Spleen (tissue), 11 donors: ENCODE measurements around the gene CAMTA1. TPM values are rescaled to one million over a fixed set of nuclear protein-coding genes. Genes with fewer than 3 reads are reported as not detected.

Experiments
- DNase-seq: peaks from one replicate; pipeline ENCODE4 v3.0.0-alpha.2; 2020
- H3K27ac ChIP-seq, 8 donors: fragments of 200-600 bp; sonication (generic) in 7 of 8; 1 replicate in 4 of 8; 2 replicates in 4 of 8; pipeline versions ENCODE4 v1.5.0 to v1.8.0; 2016 to 2021; ENCODE audit warnings: inconsistent platforms in 4 of 8, mild to moderate bottlenecking in 4 of 8, moderate library complexity in 1 of 8
- H3K27me3 ChIP-seq, 7 donors: fragments of 200-600 bp; sonication (generic) in 6 of 7; replicated peaks in 1 of 7; 1 replicate in 4 of 7; 2 replicates in 3 of 7; pipeline versions ENCODE4 v1.5.0 to v1.8.0; 2016 to 2021; ENCODE audit warnings: inconsistent platforms in 3 of 7, mild to moderate bottlenecking in 1 of 7
- H3K36me3 ChIP-seq, 6 donors: fragments of 200-600 bp; sonication (generic) in 5 of 6; 1 replicate in 4 of 6; 2 replicates in 2 of 6; pipeline versions ENCODE4 v1.5.0 to v1.8.0; 2016 to 2021; ENCODE audit warnings: inconsistent platforms in 2 of 6
- H3K4me1 ChIP-seq, 6 donors: fragments of 200-600 bp; sonication (generic) in 5 of 6; 1 replicate in 3 of 6; 2 replicates in 3 of 6; pipeline versions ENCODE4 v1.5.0 to v1.8.0; 2016 to 2021; ENCODE audit warnings: inconsistent platforms in 3 of 6
- H3K4me3 ChIP-seq, 8 donors: fragments of 200-600 bp; sonication (generic) in 7 of 8; 1 replicate in 4 of 8; 2 replicates in 4 of 8; pipeline versions ENCODE4 v1.5.0 to v1.8.0; 2016 to 2021; ENCODE audit warnings: inconsistent platforms in 4 of 8, mild to moderate bottlenecking in 4 of 8, moderate library complexity in 2 of 8
- H3K9me3 ChIP-seq, 8 donors: fragments of 200-600 bp; sonication (generic) in 7 of 8; 1 replicate in 4 of 8; 2 replicates in 4 of 8; pipeline versions ENCODE4 v1.5.0 to v1.8.0; 2016 to 2021; ENCODE audit warnings: inconsistent platforms in 4 of 8
- CTCF ChIP-seq, 11 experiments: fragments of 200-600 bp in 7 of 11; fragments of 450-650 bp in 4 of 11; sonication (generic) in 4 of 11; IDR thresholded peaks in 8 of 11; conservative IDR thresholded peaks in 3 of 11; 1 replicate in 7 of 11; 2 replicates in 4 of 11; pipeline versions ENCODE4 v1.4.0 to v1.8.0; 2016 to 2021; ENCODE audit warnings: antibody characterized with exemption in 11 of 11, inconsistent platforms in 4 of 11, mild to moderate bottlenecking in 1 of 11
- POLR2A ChIP-seq, 3 donors: fragments of 450-650 bp; IDR thresholded peaks; one replicate each; pipeline ENCODE4 v1.5.1; 2017; ENCODE audit warnings: antibody characterized with exemption in 3 of 3, mild to moderate bottlenecking in 1 of 3
- POLR2AphosphoS5 ChIP-seq, 3 donors: sonication (generic); formaldehyde crosslinking; IDR thresholded peaks; one replicate each; pipeline ENCODE4 v1.5.1; 2017; ENCODE audit warnings: antibody characterized with exemption in 3 of 3
- WGBS, 5 donors: extraction: QIAGEN DNeasy Blood & Tissue Kit in 3 of 5; methylation state at CpG; one replicate each; pipeline versions ENCODE4 v1.1.5 to v1.1.7; 2013 to 2018; 5-methylcytosine and 5-hydroxymethylcytosine counted together
- intact Hi-C: fragments of 100-400 bp; cut with DNase I; formaldehyde crosslinking; loops from one replicate; pipeline ENCODE4 v1.15.0; 2023; ENCODE audit warnings: low total_unique reads
- polyA plus RNA-seq, 3 donors: library from polyadenylated mRNA; stranded (reverse); fragments of 200-250 nt; gene quantifications; one replicate each; pipeline ENCODE4 v1.2.1, GENCODE V29; 2013
- total RNA-seq, 7 donors: library from RNA; depleted of rRNA in 3 of 7; stranded (reverse); fragments of >200 nt in 3 of 7; fragmentation: NEBNext Ultra II Directional in 4 of 7; extraction: Animal tissue kit (Norgen Biotek cat#: 25700) in 4 of 7; gene quantifications; one replicate each; pipeline versions ENCODE4 v1.1.0 to v1.2.1, GENCODE V29; 2016 to 2021
- donor health status: healthy with polysubstance abuse.
- donor health status: DM: no; HTN: no; CAD: no; lungs with moderate emphysema.
- donor health status: DM: no; HTN: no; CAD: no.
- donor health status: Bipolar disorder and iron deficiency.
- donor health status: healthy.
- donor health status: DM: no; HTN: no; CAD: no.
- donor health status: DM: yes; HTN: yes; CAD: no.

CAMTA1 gene
- total and polyA plus RNA-seq, 10 donors, result 53.0 to 106 (median 77.3) TPM

DNA sequence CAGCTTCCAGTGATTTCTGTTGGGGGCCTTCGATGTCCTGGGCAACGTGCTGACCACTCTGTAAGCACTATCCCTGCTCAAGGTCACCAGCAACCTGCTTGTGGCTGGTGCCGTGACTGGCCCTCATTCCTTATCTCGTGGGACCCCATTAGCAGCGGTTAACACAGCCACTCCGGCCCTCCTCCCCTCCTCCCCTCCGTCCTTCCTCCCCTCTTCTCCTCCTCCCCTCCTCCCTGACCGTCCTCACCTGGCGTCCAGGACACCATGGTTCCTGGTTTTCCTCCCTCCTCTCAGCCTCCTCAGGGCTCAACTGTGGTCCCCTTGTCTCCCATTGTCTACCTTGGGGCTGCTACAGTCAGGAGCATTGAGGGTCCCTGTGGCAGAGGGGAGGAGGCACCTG lies 157.7 kb downstream of the CAMTA1 start:
- intact Hi-C loops, result no loop called here
- Histone ChIP-seq H3K4me3 (no peak overlapping the region), H3K9me3 (no peaks in the 10 kb centered on the region), H3K4me1 (no peaks in the 10 kb centered on the region), H3K27ac (no peak overlapping the region), H3K36me3 (no peaks in the 10 kb centered on the region), H3K27me3 (peaks cover 0 to 7% (median 0%) of the 10 kb centered on the region in 7 donors)
- no peak for DNase-seq
- no peak for TF ChIP-seq POLR2AphosphoS5 (IDR thresholded peaks at IDR 0.05)
- TF ChIP-seq POLR2A (IDR thresholded peaks at IDR 0.05), result no peak
- TF ChIP-seq CTCF (IDR thresholded peaks at IDR 0.05 in 8 of 11, conservative IDR thresholded peaks at IDR 0.05 in 3 of 11), result no peak
- WGBS, 5 donors, result 79 to 89% (median 80%) methylated on average over 9 of the region's 9 CpGs

GRCh38 chr1:6944434-6944833 lies 159.2 kb downstream of the CAMTA1 start:
- Histone ChIP-seq H3K4me3 (no peak overlapping the region), H3K27me3 (no peaks in the 10 kb centered on the region), H3K9me3 (no peaks in the 10 kb centered on the region), H3K4me1 (no peaks in the 10 kb centered on the region), H3K27ac (no peak overlapping the region), H3K36me3 (no peaks in the 10 kb centered on the region)
- WGBS, 5 donors, result 78 to 88% (median 82%) methylated on average over 9 of the region's 9 CpGs
- intact Hi-C loops, result no loop called here
- no peak for TF ChIP-seq POLR2AphosphoS5 (IDR thresholded peaks at IDR 0.05)
- no peak for TF ChIP-seq CTCF (IDR thresholded peaks at IDR 0.05 in 8 of 11, conservative IDR thresholded peaks at IDR 0.05 in 3 of 11)
- no peak for TF ChIP-seq POLR2A (IDR thresholded peaks at IDR 0.05)
- no peak for DNase-seq

- intact Hi-C loops, result no loop called here
- H3K27ac ChIP-seq, result no peak overlapping the region
- H3K9me3 ChIP-seq, result no peaks in the 10 kb centered on the region
- 82 to 95% (median 89%) methylated on average over 2 of the region's 2 CpGs for WGBS, 5 donors
- H3K4me1 ChIP-seq, result no peaks in the 10 kb centered on the region
- H3K4me3 ChIP-seq, result no peak overlapping the region
- no peaks in the 10 kb centered on the region for H3K36me3 ChIP-seq
- TF ChIP-seq POLR2AphosphoS5 (IDR thresholded peaks at IDR 0.05) (no peak), CTCF (IDR thresholded peaks at IDR 0.05 in 8 of 11, conservative IDR thresholded peaks at IDR 0.05 in 3 of 11) (no peak), POLR2A (IDR thresholded peaks at IDR 0.05) (no peak)
- no peaks in the 10 kb centered on the region for H3K27me3 ChIP-seq
- no peak for DNase-seq
Measured at GRCh38 chr1:6947952-6948351, 162.7 kb downstream of the CAMTA1 start.

DNA sequence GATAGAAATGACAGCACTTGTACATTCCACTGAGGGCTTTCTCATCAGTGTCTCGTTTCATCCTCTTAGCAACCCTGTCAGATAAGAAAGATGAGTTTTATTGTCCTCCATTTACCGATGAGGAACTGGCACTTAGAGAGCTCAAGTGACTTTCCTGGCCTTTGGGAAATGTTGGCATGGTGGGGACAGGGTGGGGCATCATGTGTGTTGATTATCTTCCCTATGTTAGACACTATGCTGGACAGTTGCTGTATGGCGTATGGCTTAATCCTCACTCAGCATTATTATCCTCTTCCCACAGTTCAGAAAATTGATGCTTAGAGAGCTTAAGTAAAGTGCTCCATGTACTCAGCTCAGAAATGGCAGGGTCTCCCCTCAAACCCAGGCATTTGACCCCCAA lies 163.2 kb downstream of the CAMTA1 start:
- 65 to 78% (median 69%) methylated on average over 3 of the region's 3 CpGs for WGBS, 5 donors
- Histone ChIP-seq H3K36me3 (no peaks in the 10 kb centered on the region), H3K27me3 (no peaks in the 10 kb centered on the region), H3K4me1 (no peaks in the 10 kb centered on the region), H3K4me3 (no peak overlapping the region), H3K9me3 (no peaks in the 10 kb centered on the region), H3K27ac (no peak overlapping the region)
- no peak for DNase-seq
- TF ChIP-seq CTCF (IDR thresholded peaks at IDR 0.05 in 8 of 11, conservative IDR thresholded peaks at IDR 0.05 in 3 of 11), result no peak
- no peak for TF ChIP-seq POLR2A (IDR thresholded peaks at IDR 0.05)
- no peak for TF ChIP-seq POLR2AphosphoS5 (IDR thresholded peaks at IDR 0.05)
- intact Hi-C loops, result no loop called here
